HG02884 (cell line): ENCODE results near the gene GLOD4.
A peak's percentile ranks its signal among the peaks of the same experiment; 100 is the strongest.
"Not testable (repeated sequence)": the region's sequence is repeated elsewhere in the genome, so short reads cannot be mapped to it uniquely, and the experiment has no call there.

Experiments used
- ATAC-seq: cut with Tn5 transposase; IDR thresholded peaks from one replicate; pipeline ENCODE4 v1.9.1; 2021; ENCODE audit warnings: mild to moderate bottlenecking, moderate library complexity; ENCODE audit not compliant: unreplicated experiment

Gene GLOD4

DNA sequence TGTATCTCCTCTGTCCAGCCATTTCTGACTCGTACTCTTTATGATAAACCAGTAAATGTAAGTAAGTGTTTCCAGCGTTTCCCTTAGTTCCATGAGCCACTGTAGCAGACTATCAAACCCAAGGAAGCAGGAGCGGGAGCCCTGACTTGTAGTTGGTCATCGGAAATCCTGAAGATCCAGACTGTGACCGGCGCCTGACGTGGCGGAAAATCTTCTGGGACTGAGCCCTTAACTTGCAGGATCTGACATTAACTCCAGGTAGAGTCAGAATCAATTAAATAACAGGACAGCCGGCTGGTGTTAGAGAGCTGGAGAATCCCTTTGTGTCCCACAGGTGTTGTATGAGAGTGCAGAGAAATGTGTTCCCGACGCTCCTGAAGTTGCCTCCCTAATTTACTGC is 4.0 kb downstream of the GLOD4 start:
- no peak for ATAC-seq

DNA sequence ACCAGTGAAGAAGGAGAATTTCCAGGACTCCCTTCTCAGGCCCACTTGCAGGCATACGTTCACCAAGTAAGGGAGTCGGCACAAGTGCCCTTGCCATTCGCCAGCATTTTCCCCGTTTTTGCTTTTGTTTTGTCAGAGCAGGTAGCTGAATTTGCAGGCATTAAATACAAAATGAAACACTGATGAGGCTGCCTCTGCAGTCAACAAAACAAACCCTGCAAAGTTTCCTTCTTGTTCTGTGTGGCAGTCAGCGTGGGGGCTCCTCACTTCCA is 7.8 kb downstream of the GLOD4 start:
- no peak for ATAC-seq

- no peak for ATAC-seq
Observed at GRCh38 chr17:773467-774312, 8.4 kb downstream of the GLOD4 start.

GRCh38 chr17:773016-773415 is 9.1 kb downstream of the GLOD4 start:
- ATAC-seq = no peak

DNA sequence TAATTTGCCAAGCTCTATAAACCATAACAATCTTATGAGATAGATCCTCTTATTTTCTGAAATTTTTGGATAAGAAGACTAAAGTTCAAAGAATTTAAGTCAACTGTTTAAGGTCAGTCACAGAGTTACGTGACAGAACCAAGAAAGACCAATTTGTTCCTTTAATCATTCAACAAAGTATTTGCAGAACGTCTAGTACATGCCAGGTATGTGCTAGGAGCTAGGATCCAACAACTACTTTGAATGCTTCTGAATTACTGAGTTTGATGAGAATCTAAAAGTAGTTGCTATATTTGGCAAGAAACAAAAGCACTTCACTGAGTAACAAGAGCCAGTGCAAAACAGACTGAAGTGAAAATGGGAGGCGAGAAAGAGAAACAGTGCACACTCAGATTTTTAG is 15.0 kb downstream of the GLOD4 start:
- no peak for ATAC-seq

DNA sequence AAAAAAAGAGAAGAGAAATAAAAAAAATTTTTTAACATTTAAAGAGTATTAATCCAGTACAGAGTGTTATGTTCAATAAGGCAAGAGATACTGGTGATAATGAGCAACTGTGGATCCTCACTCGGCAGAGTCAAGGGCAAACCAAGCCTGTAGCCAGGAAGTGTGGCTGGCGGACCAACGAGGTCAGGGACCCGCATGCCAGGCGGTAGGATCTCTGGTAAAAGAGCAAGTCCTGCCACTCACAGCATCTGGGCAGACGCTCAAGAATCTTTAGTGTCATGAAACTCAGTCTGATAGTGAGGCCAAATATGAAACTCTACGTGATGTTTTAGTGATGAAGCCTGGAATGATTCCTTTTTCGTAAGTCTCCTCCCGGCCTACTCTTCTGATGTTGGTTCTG is 21.7 kb downstream of the GLOD4 start:
- ATAC-seq = no peak

DNA sequence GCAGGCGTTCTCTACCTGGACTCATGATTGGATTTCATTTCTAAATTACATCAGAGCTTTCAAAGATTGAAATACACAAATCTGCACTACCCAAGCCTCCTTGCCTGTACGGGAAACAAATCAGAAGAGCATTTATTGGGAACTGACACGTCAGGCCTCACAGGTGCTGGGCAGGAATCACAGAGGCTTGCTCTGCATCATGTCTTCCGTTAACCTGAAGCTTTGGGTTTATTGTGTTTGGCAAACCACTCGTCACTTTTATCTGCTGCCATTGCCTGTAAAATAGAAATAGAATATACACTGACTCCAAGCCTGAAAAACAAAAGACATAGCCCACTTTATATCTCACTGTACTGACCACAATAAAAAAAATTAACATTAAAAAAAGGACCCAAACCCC is 22.1 kb downstream of the GLOD4 start:
- no peak for ATAC-seq

GRCh38 chr17:756010-756567 is 26.0 kb downstream of the GLOD4 start:
- ATAC-seq = not testable (repeated sequence)

DNA sequence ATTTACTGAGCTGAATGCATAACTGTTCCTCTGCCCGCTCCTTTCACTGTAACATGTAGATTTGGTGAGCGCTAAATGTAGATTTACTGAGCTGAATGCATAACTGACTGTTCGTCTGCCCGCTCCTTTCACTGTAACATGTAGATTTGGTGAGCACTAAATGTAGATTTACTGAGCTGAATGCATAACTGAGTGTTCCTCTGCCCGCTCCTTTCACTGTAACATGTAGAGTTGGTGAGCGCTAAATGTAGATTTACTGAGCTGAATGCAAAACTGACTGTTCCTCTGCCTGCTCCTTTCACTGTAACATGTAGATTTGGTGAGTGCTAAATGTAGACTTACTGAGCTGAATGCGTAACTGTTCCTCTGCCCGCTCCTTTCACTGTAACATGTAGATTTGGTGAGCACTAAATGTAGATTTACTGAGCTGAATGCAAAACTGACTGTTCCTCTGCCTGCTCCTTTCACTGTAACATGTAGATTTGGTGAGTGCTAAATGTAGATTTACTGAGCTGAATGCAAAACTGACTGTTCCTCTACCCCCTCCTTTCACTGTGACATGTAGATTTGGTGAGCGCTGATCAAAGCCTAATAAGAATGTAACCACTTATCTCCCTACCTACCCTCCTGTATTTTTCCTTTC is 26.6 kb downstream of the GLOD4 start:
- ATAC-seq = not testable (repeated sequence)

- no peak for ATAC-seq
Observed at GRCh38 chr17:753418-753817, 28.7 kb downstream of the GLOD4 start.

GRCh38 chr17:752620-753219 is 29.4 kb downstream of the GLOD4 start:
- ATAC-seq = no peak

GRCh38 chr17:752002-752619 is 30.0 kb downstream of the GLOD4 start, which contains the start of gene GEMIN4:
GEMIN4 (minus strand) TSS chr17:752264; CDS start chr17:752142, 122 bp downstream.
- peak; percentile 85 for ATAC-seq

- peak; percentile 26 for ATAC-seq
Observed at GRCh38 chr17:751269-752001, 30.6 kb downstream of the GLOD4 start.

- ATAC-seq = no peak
Observed at GRCh38 chr17:750431-751037, 31.5 kb downstream of the GLOD4 start.

DNA sequence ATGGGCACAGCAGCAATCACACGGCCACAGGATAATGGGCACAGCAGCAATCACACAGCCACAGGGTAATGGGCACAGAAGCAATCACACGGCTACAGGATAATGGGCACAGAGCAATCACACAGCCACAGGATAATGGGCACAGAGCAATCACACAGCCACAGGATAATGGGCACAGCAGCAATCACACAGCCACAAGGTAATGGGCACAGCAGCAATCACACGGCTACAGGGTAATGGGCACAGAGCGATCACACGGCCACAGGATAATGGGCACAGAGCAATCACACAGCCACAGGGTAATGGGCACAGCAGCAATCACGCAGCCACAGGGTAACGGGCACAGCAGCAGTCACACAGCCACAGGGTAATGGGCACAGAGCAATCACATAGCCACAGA is 32.7 kb downstream of the GLOD4 start:
- ATAC-seq = not testable (repeated sequence)

- ATAC-seq = not testable (repeated sequence)
Observed at GRCh38 chr17:748604-749003, 33.5 kb downstream of the GLOD4 start.

DNA sequence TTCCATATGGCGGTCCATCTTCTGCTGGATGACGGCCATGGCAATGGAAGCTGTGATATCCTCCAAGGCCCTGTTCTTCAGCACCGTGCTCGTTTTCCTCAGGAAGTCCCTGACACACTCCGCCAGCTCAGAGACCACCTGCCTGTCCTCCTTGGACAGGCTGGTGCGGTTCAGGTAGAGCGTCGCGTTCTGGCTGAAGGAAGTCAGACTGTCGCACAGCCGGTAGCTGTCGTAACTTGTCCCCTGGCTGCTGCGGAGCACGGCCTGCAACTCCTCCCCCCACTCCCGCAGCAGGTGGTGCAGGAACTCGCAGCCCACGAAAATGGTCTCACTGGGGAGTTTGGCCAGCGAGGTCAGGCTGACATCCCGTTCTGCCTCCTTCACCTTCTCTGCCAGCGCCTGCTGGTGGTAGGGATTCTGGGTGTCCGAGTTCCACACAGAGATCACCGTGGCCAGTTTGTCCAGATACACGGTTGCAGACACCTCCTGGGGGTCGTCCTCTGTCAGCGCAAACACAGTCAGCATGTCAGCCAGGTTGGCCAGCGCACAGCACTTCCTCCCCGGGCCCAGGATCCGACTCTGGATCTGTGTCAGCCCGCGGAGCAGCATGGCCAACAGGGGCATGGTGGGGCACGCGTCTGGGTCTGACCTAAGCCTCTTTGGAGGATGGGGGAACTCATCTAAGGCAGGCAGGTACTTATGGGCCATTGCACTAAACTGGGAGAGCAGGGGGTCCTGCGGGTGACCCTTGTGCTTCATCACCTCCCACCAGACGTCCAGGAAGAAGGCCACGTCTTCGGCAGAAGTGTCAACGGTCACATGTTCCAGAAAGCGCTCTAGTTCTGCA is 35.1 kb downstream of the GLOD4 start:
- no peak for ATAC-seq

- no peak for ATAC-seq
Observed at GRCh38 chr17:746181-746580, 35.9 kb downstream of the GLOD4 start.

GRCh38 chr17:745406-745805 is 36.7 kb downstream of the GLOD4 start:
- no peak for ATAC-seq
